Keratinocyte (primary cell): ENCODE measurements around the gene REXO1. TPM values are rescaled to one million over a fixed set of nuclear protein-coding genes. Genes with fewer than 3 reads are reported as not detected.

Experiments
- DNase-seq: peaks from one replicate; pipeline ENCODE4 v3.0.0-alpha.2; 2011; ENCODE audit warnings: low read depth, missing footprints, low spot score
- FAIRE-seq: peaks from 2 replicates; lab custom pipeline; 2011; peaks lifted over from hg19 to GRCh38; lab: Jason Lieb, UNC
- H2AFZ ChIP-seq: 2 replicates; pipeline ENCODE4 v1.6.0; 2012; ENCODE audit warnings: low read length, control low read depth, inconsistent platforms; ENCODE audit not compliant: control insufficient read depth
- H3K27ac ChIP-seq: 2 replicates; pipeline ENCODE4 v1.5.1; 2011; ENCODE audit warnings: low read length; ENCODE audit not compliant: control insufficient read depth, insufficient read depth
- H3K27me3 ChIP-seq: 3 replicates; pipeline ENCODE4 v1.6.0; 2011; ENCODE audit warnings: low read length; ENCODE audit not compliant: control insufficient read depth, insufficient read depth; ENCODE audit errors: extremely low read depth
- H3K36me3 ChIP-seq, 2 experiments: 2 replicates in 1 of 2; 3 replicates in 1 of 2; pipeline ENCODE4 v1.5.1; 2011; ENCODE audit warnings: low read length in 2 of 2, mild to moderate bottlenecking in 1 of 2; ENCODE audit not compliant: control insufficient read depth in 2 of 2, insufficient read depth in 2 of 2; ENCODE audit errors: extremely low read depth in 1 of 2
- H3K4me1 ChIP-seq: 3 replicates; pipeline ENCODE4 v1.5.1; 2011; ENCODE audit warnings: low read length; ENCODE audit not compliant: control insufficient read depth, insufficient read depth; ENCODE audit errors: extremely low read depth
- H3K4me2 ChIP-seq: 3 replicates; pipeline ENCODE4 v1.6.0; 2011; ENCODE audit warnings: low read depth, low read length; ENCODE audit not compliant: control insufficient read depth, insufficient read depth; ENCODE audit errors: extremely low read depth
- H3K4me3 ChIP-seq, 3 experiments: fragments of 200-600 bp in 1 of 3; sonication (generic) in 1 of 3; 2 replicates in 2 of 3; 3 replicates in 1 of 3; pipeline ENCODE4 v1.5.1; 2011 to 2016; ENCODE audit warnings: low read length in 3 of 3, mild to moderate bottlenecking in 3 of 3, control low read depth in 2 of 3, inconsistent platforms in 1 of 3, low read depth in 1 of 3, mixed read lengths in 1 of 3, mixed run types in 1 of 3, moderate library complexity in 1 of 3; ENCODE audit not compliant: control insufficient read depth in 2 of 3, insufficient read depth in 2 of 3; ENCODE audit errors: extremely low read depth in 1 of 3
- H3K79me2 ChIP-seq: 2 replicates; pipeline ENCODE4 v1.6.0; 2012; ENCODE audit warnings: low read length; ENCODE audit not compliant: control insufficient read depth, insufficient read depth
- H3K9ac ChIP-seq: 3 replicates; pipeline ENCODE4 v1.6.0; 2011; ENCODE audit warnings: low read length; ENCODE audit not compliant: control insufficient read depth, insufficient read depth; ENCODE audit errors: extremely low read depth
- H3K9me1 ChIP-seq: 3 replicates; pipeline ENCODE4 v1.6.0; 2011; ENCODE audit warnings: low read length; ENCODE audit not compliant: control insufficient read depth, insufficient read depth; ENCODE audit errors: extremely low read depth
- H3K9me3 ChIP-seq: 2 replicates; pipeline ENCODE4 v1.5.1; 2012; ENCODE audit warnings: low read depth, low read length; ENCODE audit not compliant: control insufficient read depth
- H4K20me1 ChIP-seq: 3 replicates; pipeline ENCODE4 v1.6.0; 2011; ENCODE audit warnings: low read length; ENCODE audit not compliant: control insufficient read depth, insufficient read depth; ENCODE audit errors: extremely low read depth
- EZH2 ChIP-seq: IDR thresholded peaks from one replicate; pipeline ENCODE4 v1.6.1; 2012; ENCODE audit warnings: inconsistent platforms, mild to moderate bottlenecking, low read length, moderate library complexity
- dilution Hi-C: fragments of 300-500 bp; cut with MboI; formaldehyde crosslinking; loops from one replicate; pipeline ENCODE4 v1.7.0; 2020; ENCODE audit warnings: low sequenced_read_pairs; ENCODE audit not compliant: extremely low pct_ligation_motif_present
- polyA plus RNA-seq, 5 experiments: library from polyadenylated mRNA; depleted of rRNA in 3 of 5; stranded (reverse) in 3 of 5; stranded (forward) in 1 of 5; unstranded in 1 of 5; fragments of >200 nt; gene quantifications; 1 replicate in 1 of 5; 2 replicates in 3 of 5; 3 replicates in 1 of 5; pipeline versions ENCODE4 v1.2.1 to v1.2.3, GENCODE V29; 2011 to 2012; ENCODE audit warnings: missing spikeins in 2 of 5, low read depth in 1 of 5, low replicate concordance in 1 of 5
- TF ChIP-seq, protein P1 (sequence below), 3 experiments: IDR thresholded peaks in 1 of 3; conservative IDR thresholded peaks in 1 of 3; optimal IDR thresholded peaks in 1 of 3; 2 replicates in 2 of 3; 3 replicates in 1 of 3; pipeline versions ENCODE3 to v1.5.1; 2011; ENCODE audit warnings: low read length in 3 of 3, mild to moderate bottlenecking in 3 of 3, moderate library complexity in 2 of 3, control low read depth in 1 of 3, inconsistent platforms in 1 of 3; ENCODE audit not compliant: insufficient read depth in 2 of 3; ENCODE audit errors: extremely low read depth in 1 of 3

Gene REXO1
- polyA plus RNA-seq, 1 donor (not counting 4 experiments of a cell fraction or from before 2014, with no cell fraction given), result 6.1 TPM

- Histone ChIP-seq H3K79me2 (no peaks in the 10 kb centered on the region), H3K9ac (no peak overlapping the region), H3K4me2 (no peak overlapping the region), H3K4me1 (no peaks in the 10 kb centered on the region), H3K36me3 (no peaks in the 10 kb centered on the region), H2AFZ (no peak overlapping the region), H4K20me1 (no peaks in the 10 kb centered on the region), H3K27ac (no peak overlapping the region), H3K9me3 (no peaks in the 10 kb centered on the region), H3K9me1 (no peaks in the 10 kb centered on the region), H3K4me3 (no peak overlapping the region), H3K27me3 (peaks cover 21% of the 10 kb centered on the region)
- no peak for FAIRE-seq
- TF ChIP-seq, protein P1, sequence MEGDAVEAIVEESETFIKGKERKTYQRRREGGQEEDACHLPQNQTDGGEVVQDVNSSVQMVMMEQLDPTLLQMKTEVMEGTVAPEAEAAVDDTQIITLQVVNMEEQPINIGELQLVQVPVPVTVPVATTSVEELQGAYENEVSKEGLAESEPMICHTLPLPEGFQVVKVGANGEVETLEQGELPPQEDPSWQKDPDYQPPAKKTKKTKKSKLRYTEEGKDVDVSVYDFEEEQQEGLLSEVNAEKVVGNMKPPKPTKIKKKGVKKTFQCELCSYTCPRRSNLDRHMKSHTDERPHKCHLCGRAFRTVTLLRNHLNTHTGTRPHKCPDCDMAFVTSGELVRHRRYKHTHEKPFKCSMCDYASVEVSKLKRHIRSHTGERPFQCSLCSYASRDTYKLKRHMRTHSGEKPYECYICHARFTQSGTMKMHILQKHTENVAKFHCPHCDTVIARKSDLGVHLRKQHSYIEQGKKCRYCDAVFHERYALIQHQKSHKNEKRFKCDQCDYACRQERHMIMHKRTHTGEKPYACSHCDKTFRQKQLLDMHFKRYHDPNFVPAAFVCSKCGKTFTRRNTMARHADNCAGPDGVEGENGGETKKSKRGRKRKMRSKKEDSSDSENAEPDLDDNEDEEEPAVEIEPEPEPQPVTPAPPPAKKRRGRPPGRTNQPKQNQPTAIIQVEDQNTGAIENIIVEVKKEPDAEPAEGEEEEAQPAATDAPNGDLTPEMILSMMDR (optimal IDR thresholded peaks at IDR 0.05 in 1 of 3, IDR thresholded peaks at IDR 0.05 in 1 of 3, conservative IDR thresholded peaks at IDR 0.05 in 1 of 3; ENCODE audit: extremely low read depth in 1 of 3, insufficient read depth in 2 of 3, low read length in 3 of 3), result no peak
- TF ChIP-seq EZH2, result no peak
- dilution Hi-C loops, result no loop called here
- DNase-seq, result no peak
These were observed 61.6 kb downstream of the REXO1 start for GRCh38 chr19:1786668-1787067.

GRCh38 chr19:1785310-1785709, 63.0 kb downstream of the REXO1 start:
- Histone ChIP-seq H3K9me3 (no peaks in the 10 kb centered on the region), H3K79me2 (no peaks in the 10 kb centered on the region), H3K9ac (no peak overlapping the region), H3K27ac (no peak overlapping the region), H3K4me1 (no peaks in the 10 kb centered on the region), H3K9me1 (no peaks in the 10 kb centered on the region), H3K36me3 (no peaks in the 10 kb centered on the region), H3K27me3 (peaks cover 21% of the 10 kb centered on the region), H3K4me2 (no peak overlapping the region), H2AFZ (no peak overlapping the region), H3K4me3 (no peak overlapping the region), H4K20me1 (no peaks in the 10 kb centered on the region)
- FAIRE-seq (no peak), DNase-seq (no peak)
- dilution Hi-C loops, result no loop called here
- TF ChIP-seq, protein P1 (optimal IDR thresholded peaks at IDR 0.05 in 1 of 3, IDR thresholded peaks at IDR 0.05 in 1 of 3, conservative IDR thresholded peaks at IDR 0.05 in 1 of 3; ENCODE audit: extremely low read depth in 1 of 3, insufficient read depth in 2 of 3, low read length in 3 of 3), result no peak
- TF ChIP-seq EZH2, result no peak
